Measurements from ENCODE around the gene PTAFR.

DNA sequence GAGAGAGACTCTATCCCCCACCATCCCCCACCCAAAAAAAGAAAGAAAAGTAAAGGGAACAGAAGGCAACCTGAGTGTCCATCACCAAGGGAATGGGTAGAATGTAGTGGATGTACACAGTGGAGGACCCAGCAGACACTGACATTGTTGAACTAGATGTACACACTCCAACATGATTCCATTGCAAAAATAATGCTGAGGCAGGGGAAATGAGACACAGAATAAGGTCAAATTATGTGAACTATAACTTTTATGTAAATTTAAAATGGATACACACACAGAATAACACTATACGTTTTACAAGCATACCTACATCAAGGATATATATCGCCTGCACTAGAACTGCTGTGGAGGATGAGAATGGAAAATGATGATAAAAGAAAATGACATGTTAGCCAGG is 34.8 kb downstream of the PTAFR start:
- TF ChIP-seq, protein P1, sequence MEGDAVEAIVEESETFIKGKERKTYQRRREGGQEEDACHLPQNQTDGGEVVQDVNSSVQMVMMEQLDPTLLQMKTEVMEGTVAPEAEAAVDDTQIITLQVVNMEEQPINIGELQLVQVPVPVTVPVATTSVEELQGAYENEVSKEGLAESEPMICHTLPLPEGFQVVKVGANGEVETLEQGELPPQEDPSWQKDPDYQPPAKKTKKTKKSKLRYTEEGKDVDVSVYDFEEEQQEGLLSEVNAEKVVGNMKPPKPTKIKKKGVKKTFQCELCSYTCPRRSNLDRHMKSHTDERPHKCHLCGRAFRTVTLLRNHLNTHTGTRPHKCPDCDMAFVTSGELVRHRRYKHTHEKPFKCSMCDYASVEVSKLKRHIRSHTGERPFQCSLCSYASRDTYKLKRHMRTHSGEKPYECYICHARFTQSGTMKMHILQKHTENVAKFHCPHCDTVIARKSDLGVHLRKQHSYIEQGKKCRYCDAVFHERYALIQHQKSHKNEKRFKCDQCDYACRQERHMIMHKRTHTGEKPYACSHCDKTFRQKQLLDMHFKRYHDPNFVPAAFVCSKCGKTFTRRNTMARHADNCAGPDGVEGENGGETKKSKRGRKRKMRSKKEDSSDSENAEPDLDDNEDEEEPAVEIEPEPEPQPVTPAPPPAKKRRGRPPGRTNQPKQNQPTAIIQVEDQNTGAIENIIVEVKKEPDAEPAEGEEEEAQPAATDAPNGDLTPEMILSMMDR (IDR thresholded peaks at IDR 0.05), result no peak
- TF ChIP-seq POLR2A (IDR thresholded peaks at IDR 0.05), result no peak

Measured in body of pancreas (tissue), 4 donors.